Vagina (tissue), 2 donors: ENCODE measurements around the gene AQP12A.

Experiments
- CTCF ChIP-seq, 3 experiments: fragments of 450-650 bp in 2 of 3; fragments of 200-600 bp in 1 of 3; sonication (generic) in 1 of 3; IDR thresholded peaks; one replicate each; pipeline ENCODE4 v1.5.1; 2017 to 2019; ENCODE audit warnings: antibody characterized with exemption in 3 of 3, mild to moderate bottlenecking in 2 of 3, moderate library complexity in 2 of 3
- POLR2A ChIP-seq, 2 donors: fragments of 450-650 bp; IDR thresholded peaks; one replicate each; pipeline ENCODE4 v1.6.1; 2017; ENCODE audit warnings: antibody characterized with exemption in 2 of 2, mild to moderate bottlenecking in 2 of 2, moderate library complexity in 2 of 2
- POLR2AphosphoS5 ChIP-seq, 2 donors: sonication (generic); formaldehyde crosslinking; IDR thresholded peaks; one replicate each; pipeline ENCODE4 v1.9.0; 2017; ENCODE audit warnings: antibody characterized with exemption in 2 of 2, mild to moderate bottlenecking in 2 of 2, low read depth in 1 of 2; ENCODE audit not compliant: insufficient read depth in 1 of 2

- no peak for TF ChIP-seq CTCF (IDR thresholded peaks at IDR 0.05)
- TF ChIP-seq POLR2AphosphoS5 (IDR thresholded peaks at IDR 0.05; ENCODE audit: insufficient read depth in 1 of 2, low read depth in 1 of 2) = no peak
- no peak for TF ChIP-seq POLR2A (IDR thresholded peaks at IDR 0.05)
Measured at GRCh38 chr2:240722376-240722775, 30.7 kb downstream of the AQP12A start.
